HL-60 (cell line): Measurements from ENCODE around the gene BTBD9.

ENCODE experiments used
- DNase-seq, 2 experiments: peaks; one replicate each; pipeline ENCODE4 v3.0.0-alpha.2; 2010 to 2020; ENCODE audit warnings: low read depth in 1 of 2, low spot score in 1 of 2
- H3K27ac ChIP-seq: fragments of 250-450 bp; sonication (Bioruptor Pico); replicated peaks from 2 replicates; pipeline ENCODE4 v1.5.1; 2020; ENCODE audit warnings: mild to moderate bottlenecking, moderate library complexity
- H3K27me3 ChIP-seq: fragments of 250-450 bp; sonication (Bioruptor Pico); 2 replicates; pipeline ENCODE4 v1.5.1; 2021; ENCODE audit warnings: mild to moderate bottlenecking, moderate library complexity; ENCODE audit not compliant: insufficient read depth, poor library complexity, severe bottlenecking
- H3K4me3 ChIP-seq: replicated peaks from 2 replicates; pipeline ENCODE4 v1.5.1; 2011; ENCODE audit warnings: mild to moderate bottlenecking, control low read depth, low read length; ENCODE audit not compliant: insufficient read depth
- GABPA ChIP-seq: IDR thresholded peaks from 2 replicates; pipeline ENCODE4 v1.6.1; 2012; ENCODE audit warnings: low read depth
- POLR2AphosphoS5 ChIP-seq: IDR thresholded peaks from 2 replicates; pipeline ENCODE4 v1.6.1; 2012; ENCODE audit warnings: low read depth
- SPI1 ChIP-seq: IDR thresholded peaks from 2 replicates; pipeline ENCODE4 v1.6.1; 2012; ENCODE audit warnings: low read depth, mild to moderate bottlenecking, borderline replicate concordance
- TF ChIP-seq, protein P1 (sequence below): IDR thresholded peaks from 2 replicates; pipeline ENCODE4 v1.6.1; 2012; ENCODE audit warnings: low read depth; ENCODE audit not compliant: insufficient replicate concordance
- TF ChIP-seq, protein P2 (sequence below): IDR thresholded peaks from one replicate; pipeline ENCODE4 v1.5.1; 2011; ENCODE audit warnings: low read length, control low read depth, inconsistent platforms; ENCODE audit not compliant: insufficient read depth

The BTBD9 gene

DNA sequence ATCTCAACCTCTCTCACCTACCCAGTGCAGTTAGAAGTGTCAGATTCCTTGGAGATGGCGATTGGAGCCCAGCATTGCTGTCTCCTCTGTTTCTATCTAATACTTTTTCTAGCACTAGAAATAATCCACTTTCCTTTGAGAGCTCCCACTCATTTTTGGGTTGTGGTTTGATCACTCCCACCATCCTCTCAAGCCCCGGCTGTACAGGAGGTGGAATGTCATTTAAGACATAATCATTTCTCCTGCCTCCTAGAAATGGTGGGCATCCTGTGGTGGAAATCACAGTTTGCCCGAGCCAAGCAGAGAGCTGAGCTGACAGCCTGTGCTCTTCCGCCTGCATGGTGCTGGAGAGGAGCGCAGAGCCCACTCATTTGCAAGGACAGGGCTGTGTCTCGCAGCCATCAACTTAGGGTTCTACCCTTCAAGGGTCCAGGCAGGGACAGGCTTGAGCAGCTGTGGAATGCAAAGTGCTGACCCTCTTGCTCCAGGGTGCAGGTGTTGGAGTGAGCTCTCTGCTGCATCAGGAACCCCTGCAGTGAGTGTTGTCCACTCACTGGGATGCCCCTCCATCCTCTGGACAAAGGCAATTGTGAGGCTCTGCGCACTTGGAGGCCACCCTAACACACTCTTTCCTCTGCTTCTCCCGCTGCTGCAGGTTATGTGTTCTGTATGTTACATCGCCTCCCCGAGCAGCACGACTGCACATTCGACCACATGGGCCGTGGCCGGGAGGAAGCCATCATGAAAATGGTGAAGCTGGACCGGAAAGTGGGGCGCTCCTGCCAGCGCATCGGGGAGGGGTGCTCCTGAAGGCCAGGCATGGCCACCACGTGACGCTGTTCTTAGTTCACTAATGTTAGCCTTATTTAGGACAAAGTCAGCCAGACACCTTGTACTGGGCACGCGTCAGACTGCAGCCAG lies 487.9 kb downstream of the BTBD9 start:
- Histone ChIP-seq H3K27me3 (no peaks in the 10 kb centered on the region), H3K27ac (no peak overlapping the region), H3K4me3 (no peak overlapping the region)
- no peak for DNase-seq
- TF ChIP-seq SPI1, result no peak
- TF ChIP-seq, protein P1, sequence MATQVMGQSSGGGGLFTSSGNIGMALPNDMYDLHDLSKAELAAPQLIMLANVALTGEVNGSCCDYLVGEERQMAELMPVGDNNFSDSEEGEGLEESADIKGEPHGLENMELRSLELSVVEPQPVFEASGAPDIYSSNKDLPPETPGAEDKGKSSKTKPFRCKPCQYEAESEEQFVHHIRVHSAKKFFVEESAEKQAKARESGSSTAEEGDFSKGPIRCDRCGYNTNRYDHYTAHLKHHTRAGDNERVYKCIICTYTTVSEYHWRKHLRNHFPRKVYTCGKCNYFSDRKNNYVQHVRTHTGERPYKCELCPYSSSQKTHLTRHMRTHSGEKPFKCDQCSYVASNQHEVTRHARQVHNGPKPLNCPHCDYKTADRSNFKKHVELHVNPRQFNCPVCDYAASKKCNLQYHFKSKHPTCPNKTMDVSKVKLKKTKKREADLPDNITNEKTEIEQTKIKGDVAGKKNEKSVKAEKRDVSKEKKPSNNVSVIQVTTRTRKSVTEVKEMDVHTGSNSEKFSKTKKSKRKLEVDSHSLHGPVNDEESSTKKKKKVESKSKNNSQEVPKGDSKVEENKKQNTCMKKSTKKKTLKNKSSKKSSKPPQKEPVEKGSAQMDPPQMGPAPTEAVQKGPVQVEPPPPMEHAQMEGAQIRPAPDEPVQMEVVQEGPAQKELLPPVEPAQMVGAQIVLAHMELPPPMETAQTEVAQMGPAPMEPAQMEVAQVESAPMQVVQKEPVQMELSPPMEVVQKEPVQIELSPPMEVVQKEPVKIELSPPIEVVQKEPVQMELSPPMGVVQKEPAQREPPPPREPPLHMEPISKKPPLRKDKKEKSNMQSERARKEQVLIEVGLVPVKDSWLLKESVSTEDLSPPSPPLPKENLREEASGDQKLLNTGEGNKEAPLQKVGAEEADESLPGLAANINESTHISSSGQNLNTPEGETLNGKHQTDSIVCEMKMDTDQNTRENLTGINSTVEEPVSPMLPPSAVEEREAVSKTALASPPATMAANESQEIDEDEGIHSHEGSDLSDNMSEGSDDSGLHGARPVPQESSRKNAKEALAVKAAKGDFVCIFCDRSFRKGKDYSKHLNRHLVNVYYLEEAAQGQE, result no peak
- no peak for TF ChIP-seq GABPA
- TF ChIP-seq POLR2AphosphoS5, result no peak
- TF ChIP-seq, protein P2, sequence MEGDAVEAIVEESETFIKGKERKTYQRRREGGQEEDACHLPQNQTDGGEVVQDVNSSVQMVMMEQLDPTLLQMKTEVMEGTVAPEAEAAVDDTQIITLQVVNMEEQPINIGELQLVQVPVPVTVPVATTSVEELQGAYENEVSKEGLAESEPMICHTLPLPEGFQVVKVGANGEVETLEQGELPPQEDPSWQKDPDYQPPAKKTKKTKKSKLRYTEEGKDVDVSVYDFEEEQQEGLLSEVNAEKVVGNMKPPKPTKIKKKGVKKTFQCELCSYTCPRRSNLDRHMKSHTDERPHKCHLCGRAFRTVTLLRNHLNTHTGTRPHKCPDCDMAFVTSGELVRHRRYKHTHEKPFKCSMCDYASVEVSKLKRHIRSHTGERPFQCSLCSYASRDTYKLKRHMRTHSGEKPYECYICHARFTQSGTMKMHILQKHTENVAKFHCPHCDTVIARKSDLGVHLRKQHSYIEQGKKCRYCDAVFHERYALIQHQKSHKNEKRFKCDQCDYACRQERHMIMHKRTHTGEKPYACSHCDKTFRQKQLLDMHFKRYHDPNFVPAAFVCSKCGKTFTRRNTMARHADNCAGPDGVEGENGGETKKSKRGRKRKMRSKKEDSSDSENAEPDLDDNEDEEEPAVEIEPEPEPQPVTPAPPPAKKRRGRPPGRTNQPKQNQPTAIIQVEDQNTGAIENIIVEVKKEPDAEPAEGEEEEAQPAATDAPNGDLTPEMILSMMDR, result no peak

GRCh38 chr6:38150681-38151296 lies 488.9 kb downstream of the BTBD9 start:
- no peak for TF ChIP-seq SPI1
- TF ChIP-seq GABPA, result no peak
- no peak overlapping the region for H3K4me3 ChIP-seq
- no peak overlapping the region for H3K27ac ChIP-seq
- H3K27me3 ChIP-seq, result no peaks in the 10 kb centered on the region
- no peak for DNase-seq

GRCh38 chr6:38150021-38150420 lies 489.7 kb downstream of the BTBD9 start:
- DNase-seq, result no peak
- no peak overlapping the region for H3K4me3 ChIP-seq
- TF ChIP-seq, protein P1, result no peak
- TF ChIP-seq GABPA (no peak), SPI1 (no peak)
- no peaks in the 10 kb centered on the region for H3K27me3 ChIP-seq
- H3K27ac ChIP-seq, result no peak overlapping the region

- no peak overlapping the region for H3K27ac ChIP-seq
- DNase-seq, result no peak
- no peaks in the 10 kb centered on the region for H3K27me3 ChIP-seq
- H3K4me3 ChIP-seq, result no peak overlapping the region
- TF ChIP-seq SPI1 (no peak), POLR2AphosphoS5 (no peak), GABPA (no peak)
- TF ChIP-seq, protein P1, result no peak
- TF ChIP-seq, protein P2, result no peak
Measured at GRCh38 chr6:38149531-38149930, 490.2 kb downstream of the BTBD9 start.
